Activated CD4-positive, alpha-beta T cell treated with anti-CD3 and anti-CD28 coated beads, Interleukin-2, amount 50 U/mL, for 1 hour (primary cell): ENCODE results near the gene IL16.
"Not testable (repeated sequence)": the region's sequence is repeated elsewhere in the genome, so short reads cannot be mapped to it uniquely, and the experiment has no call there.

Experiments used
- DNase-seq: peaks from one replicate; pipeline ENCODE4 v3.0.0-alpha.2; 2020

The IL16 gene

DNA sequence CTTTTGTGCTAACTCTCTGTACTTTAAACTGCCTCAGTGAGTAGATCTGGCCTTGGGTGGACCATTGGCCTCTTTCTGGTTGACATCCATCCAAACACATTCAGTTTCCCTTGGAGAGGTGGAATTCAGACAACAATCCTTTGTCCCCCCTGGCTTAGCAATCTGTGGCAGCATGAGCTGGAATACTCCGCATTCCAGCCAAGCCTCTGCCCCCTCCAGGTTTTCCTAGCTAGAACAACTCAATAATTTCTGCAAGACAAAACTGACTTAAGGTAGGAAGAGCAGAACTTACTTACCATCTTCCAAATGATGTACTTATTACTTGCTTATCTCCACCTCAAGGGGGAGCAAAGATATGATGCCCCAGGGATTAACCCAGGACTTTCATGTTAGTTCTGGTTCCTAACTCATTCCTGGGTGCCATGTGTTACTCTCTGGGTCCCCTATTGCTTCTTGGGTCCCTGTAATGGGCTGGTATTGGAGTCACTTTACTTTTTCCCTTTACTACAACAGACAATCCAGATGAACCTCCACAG, 21.8 kb upstream of the IL16 start:
- no peak for DNase-seq

DNA sequence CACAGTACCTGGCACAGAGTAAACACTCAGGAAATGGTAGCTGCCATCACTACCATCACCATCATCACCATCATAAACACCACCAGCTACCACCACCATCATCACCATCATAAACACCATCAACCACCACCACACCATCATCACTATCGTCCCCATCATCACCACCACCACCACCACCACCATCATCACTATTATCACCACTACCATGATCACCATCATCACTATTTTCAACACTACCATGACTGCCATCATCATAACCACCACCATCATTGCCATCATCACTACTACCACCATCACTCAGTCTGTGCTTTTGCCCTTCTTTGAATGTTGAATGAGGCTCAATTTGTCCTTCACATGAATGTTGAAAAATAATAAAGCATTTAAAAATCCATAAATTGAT, 21.2 kb upstream of the IL16 start:
- no peak for DNase-seq

DNA sequence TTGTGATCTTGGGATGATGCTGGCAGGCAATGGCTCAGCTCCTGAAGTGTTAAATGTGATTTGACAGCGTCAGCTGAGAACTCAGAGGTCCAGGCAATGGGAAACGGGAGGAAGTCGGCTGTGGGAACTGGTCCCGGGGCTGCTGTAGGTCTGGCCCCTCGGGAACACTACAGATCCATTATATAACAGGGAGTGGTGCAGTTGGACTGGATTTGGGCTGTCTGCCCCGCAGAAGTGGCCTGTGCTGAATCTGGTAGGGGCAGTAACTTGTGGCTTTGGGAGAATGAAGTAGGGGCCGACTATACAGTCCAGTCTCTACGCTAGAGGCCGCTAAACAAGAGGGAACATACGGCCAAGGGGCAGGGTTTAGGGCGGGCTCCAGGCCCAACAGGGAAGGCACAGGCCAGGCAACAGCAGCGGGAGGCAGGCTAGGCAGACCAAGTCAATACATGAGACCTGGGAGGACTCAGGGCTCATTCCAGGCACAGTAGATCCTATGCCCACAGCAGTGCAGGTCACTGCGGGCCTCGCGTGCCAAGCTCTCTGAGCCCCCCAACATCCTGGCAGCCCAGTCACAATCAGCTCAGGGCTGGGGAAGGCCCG, 20.3 kb upstream of the IL16 start:
- no peak for DNase-seq

DNA sequence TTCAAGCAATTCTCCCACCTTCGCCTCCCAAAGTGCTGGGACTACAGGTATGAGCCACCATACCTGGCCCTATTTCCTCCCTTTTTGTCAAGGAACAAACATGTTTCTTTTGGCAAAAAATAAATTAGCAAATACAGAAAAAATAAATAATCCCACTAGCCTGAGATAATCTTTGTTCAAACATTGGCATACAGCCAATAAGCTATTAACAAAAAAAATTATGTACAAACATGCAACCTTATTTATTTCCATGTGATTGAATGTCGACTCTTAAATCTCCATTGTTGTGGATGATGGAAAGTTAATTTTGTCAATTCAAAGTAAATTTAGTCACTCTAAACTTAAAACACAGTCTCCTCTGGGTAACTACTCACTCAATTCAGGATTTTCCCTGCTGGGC, 18.3 kb upstream of the IL16 start:
- no peak for DNase-seq

DNA sequence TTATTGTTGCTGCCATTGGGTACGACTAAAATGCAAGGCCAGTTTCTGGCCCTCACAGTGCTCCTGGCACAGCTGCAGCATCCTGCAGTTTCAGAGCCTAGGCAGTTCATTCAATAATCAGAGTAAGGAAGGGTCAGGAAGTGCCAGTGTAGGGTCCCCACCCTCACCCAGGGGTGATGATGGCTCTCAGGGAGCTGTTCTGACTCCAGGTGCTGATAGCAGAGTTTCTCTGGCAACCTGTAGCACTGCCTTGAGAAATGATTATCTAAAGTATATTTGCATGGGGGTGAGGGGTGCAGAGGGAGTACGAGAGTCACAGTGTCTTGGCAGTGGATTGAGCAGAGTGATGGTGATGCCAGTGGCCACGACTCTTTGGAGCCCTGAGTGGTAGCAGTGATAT, 15.5 kb upstream of the IL16 start:
- DNase-seq: no peak

DNA sequence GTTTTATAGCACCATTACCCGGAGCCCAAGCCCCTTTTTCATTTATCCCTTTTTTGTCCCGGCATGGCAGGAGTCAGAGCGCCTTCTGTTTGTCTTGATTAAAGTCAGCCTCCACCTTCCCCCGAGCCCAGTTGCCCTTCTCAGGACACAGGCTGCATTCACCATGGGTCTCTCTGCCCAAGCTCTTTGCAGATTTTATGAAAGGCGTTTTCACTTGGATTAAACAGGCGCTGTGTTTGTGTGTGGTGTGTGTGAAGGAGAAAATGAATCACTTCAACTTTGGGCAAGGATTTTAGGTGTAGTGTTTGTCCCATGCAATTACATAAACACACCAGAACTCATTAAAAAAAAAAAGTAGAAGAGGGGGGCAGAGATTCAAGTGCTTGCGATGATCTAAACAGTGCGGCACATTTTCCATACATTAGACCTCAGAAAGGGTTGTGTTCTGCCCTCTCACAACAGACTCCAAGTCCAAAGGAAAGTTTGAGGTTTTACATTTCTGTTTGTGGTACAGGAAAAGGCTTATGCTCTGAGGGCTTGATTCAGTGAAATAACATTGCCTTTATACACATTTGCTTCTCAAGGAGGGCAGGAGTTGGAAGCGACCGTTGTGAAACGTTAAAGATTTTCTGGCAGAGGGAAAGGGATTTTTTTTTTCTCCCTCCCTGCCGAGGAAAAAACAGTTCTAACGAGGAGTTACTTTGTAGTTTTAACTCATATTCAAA, 14.5 kb upstream of the IL16 start:
- no peak for DNase-seq

DNA sequence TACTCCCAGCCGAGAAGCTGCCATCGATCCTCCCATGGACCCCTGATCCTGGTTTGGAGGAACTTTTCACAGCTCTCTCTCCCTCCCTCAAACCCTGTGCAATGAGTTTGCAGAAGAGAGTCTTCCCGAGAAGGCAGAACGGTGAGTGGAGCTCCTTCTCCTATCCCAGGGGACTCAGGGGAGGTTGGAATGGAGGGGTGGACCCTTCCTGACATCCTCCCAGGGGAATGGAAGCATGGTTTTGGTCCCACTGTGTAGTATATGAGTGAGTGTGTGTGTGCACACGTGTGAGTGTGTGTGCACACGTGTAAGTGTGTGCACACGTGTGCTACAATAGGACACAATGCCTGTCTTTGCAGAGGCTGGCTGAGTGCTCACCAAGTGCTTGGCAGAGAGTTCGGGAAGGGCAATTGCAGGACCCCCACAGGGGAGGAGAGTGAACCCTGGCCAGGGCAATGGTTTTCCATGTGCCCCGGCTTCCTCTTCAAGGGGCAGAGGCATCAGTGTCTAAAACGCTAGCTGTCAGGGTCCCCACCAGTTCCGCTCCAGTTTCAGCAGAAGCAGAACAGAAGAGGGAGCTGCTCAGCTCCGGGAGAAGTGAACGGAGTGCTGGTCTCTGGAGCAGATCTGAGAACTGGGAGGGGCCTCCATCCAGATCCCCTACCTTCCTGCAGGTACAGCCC, 13.8 kb upstream of the IL16 start:
- DNase-seq: no peak

DNA sequence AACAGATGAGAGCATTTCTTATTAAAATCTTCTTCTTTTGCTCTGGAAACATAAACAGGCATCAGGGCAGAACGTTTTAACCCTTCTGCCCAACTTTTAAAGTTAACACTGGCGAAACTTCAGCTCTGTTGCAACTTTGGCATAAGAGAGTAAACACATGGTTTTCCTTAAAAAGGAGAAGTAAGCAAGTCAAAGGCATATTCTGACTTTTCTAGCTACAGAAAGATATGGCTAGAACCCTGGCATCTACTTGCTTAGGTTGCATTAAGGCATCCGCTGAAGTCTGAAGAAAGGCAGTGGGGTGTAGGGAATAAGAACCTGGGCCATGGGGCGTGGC, 13.3 kb upstream of the IL16 start:
- no peak for DNase-seq

DNA sequence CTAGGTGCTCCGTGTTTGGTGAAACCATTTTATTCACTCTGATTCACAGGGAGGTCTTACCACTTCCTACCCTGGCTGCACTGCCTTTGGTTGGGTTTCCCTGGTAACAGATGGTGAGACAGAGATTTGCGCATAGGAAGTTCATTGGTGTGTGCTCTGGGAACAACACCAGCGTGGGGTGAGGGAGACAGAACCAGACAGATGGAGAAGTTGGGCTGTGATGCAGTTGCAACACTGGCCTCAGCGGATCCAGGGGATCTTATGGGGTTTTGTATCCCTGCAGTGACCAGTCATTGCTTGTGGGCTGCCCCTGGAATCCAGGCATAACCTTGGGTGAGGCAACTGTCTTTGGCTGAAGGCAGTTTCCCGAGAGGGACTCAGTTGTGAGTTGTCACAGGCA, 12.5 kb upstream of the IL16 start:
- no peak for DNase-seq

DNA sequence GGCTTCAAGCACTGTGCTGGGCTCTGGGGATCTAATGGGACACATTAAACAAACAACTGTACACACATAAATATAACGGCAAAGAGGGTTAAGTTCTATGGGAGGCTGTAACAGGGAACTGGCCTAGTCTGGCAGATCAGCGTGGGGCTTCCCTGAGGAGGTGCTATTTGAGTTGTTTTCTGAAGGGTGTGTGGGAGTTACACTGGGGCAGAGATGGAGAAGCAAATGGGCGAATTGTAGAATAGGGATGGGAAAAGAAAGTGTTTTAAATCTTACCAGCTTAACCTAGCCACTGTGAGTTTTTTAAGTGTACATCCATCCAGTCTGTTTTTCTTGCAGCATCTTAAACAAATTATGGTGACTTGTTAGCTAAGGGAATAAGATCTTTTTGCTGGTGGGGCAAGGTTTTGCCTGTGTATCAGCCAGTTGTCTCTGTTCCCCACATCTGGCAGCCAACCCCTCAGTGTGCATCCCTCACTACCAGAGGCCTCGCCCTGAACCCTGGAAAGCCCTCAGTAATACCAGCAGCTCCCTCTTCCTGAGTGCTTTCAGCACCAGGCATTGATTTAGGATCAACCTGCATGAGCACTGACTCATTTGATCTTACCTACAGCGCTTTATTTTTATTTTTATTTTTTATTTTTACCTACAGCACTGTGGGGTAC, 10.9 kb upstream of the IL16 start:
- DNase-seq: no peak

DNA sequence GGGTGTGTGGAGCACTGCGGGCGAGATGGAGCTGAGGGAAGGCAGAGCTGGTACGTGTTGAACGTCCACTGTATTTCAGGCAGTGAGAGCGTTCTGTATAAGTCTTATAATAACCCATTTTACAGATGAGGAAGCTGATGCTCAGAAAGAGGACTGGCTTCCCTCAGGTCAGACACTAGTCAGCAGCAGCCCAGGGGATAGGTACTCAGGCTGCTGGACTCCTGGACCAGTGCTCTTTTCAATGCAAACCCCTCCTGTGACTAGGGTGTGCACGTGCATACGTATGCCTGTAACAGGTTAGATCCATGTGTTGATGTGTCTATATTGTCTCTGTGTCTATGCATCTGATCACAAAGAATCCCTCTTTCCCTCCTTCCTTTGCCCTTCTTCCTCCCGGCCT, 8.3 kb upstream of the IL16 start:
- no peak for DNase-seq

DNA sequence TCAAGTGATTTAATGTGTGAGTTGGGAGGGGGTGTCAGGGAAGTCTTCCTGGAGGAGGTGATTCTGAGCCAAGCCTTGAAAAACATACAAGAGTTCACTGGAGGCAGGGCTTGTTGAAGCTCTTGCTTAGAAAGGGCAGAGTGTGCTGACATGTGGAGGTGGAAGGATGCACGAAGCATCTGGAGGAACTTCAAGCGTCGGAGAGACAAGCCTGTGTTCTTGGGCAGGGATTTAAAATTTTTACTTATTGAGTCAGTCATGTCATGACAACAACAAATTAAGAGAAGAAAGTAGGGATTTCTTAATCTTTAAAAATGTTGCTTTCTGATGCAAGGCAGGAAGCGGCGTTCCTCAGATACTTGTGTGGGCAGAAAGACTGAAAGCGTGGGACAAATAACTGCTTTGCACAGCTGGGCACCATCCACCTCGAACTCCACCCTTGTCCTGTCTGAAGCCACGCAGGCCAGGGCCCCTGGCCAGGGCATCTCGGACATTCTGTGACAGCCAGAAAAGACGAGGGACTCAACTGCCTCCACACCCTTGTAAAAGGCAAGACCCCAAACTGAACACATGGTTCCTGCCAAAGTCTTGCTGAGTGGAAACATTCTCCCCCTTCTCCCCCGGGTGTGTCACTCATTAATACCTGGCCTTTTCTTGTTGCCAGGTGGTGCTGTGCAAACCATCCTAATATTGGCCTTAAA, 6.9 kb upstream of the IL16 start:
- DNase-seq: no peak

DNA sequence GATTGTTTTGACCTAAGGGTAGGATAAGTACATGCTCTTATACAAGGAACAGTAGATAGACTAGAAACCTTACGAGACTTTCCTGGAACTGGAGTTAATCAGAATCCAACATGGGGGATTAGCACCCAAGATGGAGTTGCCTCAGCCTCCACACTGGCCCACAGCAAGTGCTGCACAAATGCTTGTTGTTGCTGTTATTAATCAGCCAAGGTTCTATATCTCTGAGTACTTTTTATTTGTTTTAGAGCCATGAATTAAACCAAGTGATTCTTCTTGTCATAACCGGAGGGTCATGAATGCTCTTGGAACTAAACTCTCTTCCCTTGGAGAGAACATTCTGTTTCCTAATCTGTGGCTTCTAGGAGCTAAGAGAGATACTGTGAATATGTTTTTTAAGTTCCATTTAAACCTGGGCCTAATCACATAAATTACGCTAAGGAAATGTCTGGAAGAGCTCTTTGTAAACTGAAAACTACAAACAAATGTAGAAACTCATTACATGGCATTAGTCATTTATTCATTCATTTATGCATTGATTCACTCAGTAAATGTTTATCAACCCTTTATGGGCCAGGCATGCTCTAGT, 5.7 kb upstream of the IL16 start:
- DNase-seq: no peak

DNA sequence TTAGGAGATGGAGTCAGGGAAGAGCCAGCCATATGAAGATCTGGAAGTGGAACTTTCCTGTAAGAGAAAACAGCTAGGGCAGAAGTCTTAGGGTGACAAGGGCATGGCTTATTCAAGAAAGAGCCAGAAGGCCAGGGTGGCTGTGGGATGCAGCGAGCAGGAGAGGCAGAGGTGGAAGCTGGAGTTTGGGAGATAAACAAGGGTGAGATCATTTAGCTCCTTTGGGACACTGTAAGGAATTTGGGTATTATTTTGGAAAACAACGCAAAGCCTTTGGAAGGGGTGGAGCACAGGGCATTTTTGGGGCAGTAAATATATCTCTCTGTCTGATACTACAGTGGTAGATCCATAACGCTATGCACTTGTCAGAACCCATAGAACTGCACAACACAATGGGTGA, 5.0 kb upstream of the IL16 start:
- no peak for DNase-seq

DNA sequence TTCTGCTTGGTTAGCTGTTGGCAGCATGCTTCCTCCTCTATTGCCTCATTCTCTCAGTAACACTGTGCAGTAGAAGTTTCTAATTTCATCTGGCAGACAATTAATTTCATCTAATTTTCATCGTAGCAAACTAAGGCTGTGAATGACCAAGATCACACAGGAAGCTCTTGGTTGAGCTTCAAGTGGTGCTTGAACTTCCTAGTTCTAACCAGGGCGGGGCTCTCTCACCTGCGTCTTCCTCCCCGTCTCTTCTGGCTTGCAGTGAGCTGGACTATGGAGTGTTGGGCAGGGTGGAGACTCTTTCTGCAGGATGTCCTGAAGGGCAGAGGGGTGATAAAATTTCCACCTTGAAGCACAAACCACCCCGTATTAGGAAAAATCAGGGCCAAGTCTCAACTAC, 2.0 kb upstream of the IL16 start:
- no peak for DNase-seq

DNA sequence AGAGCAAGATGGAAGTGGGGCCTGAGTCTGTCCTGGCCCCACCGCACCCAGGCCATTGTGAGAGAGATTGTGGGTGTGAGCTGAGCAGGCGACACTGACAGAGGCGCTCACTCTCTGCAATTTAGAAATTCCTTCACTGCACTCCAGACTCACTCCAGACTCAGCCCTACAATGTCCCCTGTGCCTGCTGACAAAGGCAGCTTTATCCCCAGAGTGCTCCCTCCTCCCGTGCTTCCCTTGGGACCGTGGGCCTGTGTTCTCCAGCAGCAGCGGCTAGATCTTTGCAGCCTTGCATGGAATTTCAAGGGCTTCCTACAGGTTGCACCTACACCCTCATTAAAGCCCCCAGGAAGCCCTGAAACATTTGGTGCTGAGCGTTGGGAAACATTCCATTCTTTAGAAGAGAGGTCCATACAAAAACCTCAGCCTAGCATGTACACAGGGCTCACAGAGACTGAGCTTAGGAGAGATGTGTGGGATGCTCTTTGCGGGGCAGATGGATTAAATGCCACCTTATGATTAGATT, 1.3 kb upstream of the IL16 start:
- no peak for DNase-seq

DNA sequence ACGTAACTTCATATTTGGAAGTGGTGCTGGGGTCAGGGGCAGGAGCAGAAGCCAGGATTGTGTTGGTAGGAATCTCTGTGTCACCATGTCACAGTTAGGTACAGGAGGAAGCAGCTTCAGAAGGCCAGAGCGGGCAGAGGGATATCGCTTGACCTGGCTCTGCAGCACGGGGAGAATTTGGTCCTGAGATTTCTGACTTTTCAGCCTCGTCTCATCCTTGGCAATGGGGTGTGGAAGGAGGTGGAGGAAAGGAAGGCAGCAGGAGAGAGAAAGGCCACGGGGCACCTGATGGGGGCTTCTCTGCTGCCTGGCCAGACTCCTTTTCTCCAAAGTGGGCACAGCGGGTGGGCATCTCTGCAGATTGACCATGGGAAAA, 564 bp downstream of the IL16 start:
- DNase-seq: no peak

DNA sequence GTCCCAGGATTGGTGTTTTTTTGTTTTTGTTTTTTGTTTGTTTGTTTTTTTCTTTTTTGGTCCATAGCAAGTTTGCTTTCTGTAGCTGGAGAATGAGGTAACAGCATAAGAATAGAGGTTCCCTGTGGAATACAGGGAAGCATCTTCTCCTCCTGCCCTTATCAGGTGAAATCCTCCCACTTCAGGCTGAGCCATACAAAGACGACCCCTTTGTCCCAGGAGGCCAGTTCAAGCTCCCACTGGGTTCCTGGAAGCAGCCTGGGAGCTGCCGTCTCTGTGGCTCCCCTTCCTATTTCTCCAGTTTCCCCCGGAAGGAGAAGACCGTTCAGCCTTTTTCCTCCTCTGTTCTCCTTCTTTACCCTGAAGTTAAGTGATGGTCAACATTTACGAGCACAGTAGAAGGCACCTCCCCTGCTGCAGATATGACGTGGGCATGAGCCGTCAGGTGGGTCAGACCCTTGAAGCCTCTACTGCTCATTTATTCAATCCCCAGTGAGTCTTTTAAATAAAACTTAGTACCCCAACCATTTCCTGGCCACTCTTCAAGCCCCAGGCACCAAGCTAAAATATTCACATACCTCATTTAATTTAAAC, 1.1 kb downstream of the IL16 start:
- DNase-seq: no peak

DNA sequence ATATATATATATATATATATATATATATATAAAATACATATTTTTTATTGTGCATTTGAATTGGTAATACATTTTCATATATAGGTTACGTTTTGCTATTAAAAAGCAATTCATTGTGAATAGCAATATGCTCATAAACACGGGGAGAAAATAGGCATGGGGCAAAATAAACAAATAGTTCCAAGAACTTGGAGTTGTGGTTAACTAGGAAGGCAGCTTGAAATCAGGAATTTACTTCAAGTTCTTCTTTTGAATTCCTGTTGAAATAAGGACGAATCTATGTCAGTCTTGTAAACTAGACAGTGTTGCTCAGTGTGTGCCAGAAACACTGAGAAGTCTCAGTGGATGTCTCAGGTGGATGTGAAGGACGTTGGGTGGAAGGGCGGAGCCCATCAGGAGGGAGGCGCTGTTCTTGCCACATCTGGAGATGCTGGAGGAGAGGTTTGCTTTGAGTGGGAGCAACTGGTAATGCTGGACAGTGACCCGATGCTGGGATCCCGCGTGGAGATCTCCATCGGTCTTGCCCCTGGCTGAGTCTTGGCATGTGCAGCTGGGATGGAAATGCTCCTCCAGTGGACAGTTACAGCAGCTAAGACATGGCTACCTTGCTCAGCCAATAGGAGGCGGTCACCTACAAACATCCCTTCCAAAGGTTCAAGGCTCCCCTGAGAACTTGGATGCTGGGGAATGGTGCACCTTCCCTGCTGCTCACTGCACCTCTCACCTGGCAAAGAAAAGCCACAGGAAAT, 2.5 kb downstream of the IL16 start:
- no peak for DNase-seq

DNA sequence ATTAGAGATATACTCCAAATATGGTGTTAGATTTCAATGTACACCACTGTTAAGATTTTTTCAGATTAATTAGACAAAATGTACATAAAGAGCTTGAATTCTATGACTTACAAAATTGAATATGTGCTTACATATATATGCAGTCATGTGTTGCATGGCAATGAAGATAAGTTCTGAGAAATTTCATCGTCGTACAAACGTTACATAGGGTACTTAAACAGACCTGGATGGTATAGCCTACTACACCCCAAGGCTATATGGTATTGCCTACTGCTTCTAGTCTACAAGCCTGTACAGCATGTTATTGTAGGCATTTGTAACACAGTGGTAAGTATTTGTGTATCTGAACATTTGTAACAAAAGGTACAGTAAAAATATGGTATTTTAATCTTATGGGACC, 9.3 kb downstream of the IL16 start:
- no peak for DNase-seq

DNA sequence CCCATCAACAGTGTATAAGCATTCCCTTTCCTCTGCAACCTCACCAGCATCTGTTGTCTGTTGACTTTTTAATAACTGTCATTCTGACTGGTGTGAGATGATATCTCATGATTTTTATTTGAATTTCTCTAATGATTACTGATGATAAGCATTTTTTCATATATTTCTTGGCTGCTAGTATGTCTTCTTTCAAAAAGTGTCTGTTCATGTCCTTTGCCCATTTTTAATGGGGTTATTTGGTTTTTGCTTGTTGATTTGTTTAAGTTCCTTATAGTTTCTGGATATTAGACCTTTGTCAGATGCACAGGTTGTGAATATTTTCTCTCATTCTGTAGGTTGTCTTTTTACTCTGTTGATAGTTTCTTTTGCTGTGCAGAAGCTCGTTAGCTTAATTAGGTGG, 11.3 kb downstream of the IL16 start:
- DNase-seq: not testable (repeated sequence)
